Dermis microvascular lymphatic vessel endothelial cell (primary cell): ENCODE results near the gene SFMBT1. TPM values are rescaled to one million over a fixed set of nuclear protein-coding genes. Genes with fewer than 3 reads are reported as not detected.

Experiments used
- DNase-seq, 2 donors: peaks; one replicate each; pipeline versions ENCODE4 v3.0.0 to v3.0.0-alpha.2; 2010; ENCODE audit warnings: low read depth in 2 of 2
- total RNA-seq: library from RNA; depleted of rRNA; stranded (reverse); fragments of >200 nt; gene quantifications from 2 replicates; pipeline ENCODE4 v1.2.1, GENCODE V29; 2014

Gene SFMBT1
- total RNA-seq, 1 donor from 2014 or later = 3.9 TPM

GRCh38 chr3:52889901-52890300 lies 156.0 kb downstream of the SFMBT1 start:
- no peak for DNase-seq

- DNase-seq = no peak
Observed at GRCh38 chr3:52887166-52887565, 158.7 kb downstream of the SFMBT1 start.

- no peak for DNase-seq
Observed at GRCh38 chr3:52886049-52886730, 159.7 kb downstream of the SFMBT1 start.

- DNase-seq = no peak
Observed at GRCh38 chr3:52882377-52882776, 163.5 kb downstream of the SFMBT1 start.

- no peak for DNase-seq
Observed at GRCh38 chr3:52881871-52882270, 164.0 kb downstream of the SFMBT1 start.

GRCh38 chr3:52880474-52880873 lies 165.4 kb downstream of the SFMBT1 start:
- DNase-seq = no peak

- DNase-seq = no peak
Observed at GRCh38 chr3:52880047-52880446, 165.8 kb downstream of the SFMBT1 start.

GRCh38 chr3:52879581-52879980 lies 166.3 kb downstream of the SFMBT1 start:
- no peak for DNase-seq

- no peak for DNase-seq
Observed at GRCh38 chr3:52879090-52879489, 166.8 kb downstream of the SFMBT1 start.

GRCh38 chr3:52877085-52877484 lies 168.8 kb downstream of the SFMBT1 start:
- no peak for DNase-seq

GRCh38 chr3:52874864-52875587 lies 170.8 kb downstream of the SFMBT1 start:
- no peak for DNase-seq

GRCh38 chr3:52874160-52874701 lies 171.6 kb downstream of the SFMBT1 start:
- DNase-seq = no peak

- peak; percentile 32 to 50 for DNase-seq
Observed at GRCh38 chr3:52873433-52874159, 172.3 kb downstream of the SFMBT1 start.

GRCh38 chr3:52872245-52872644 lies 173.6 kb downstream of the SFMBT1 start:
- no peak for DNase-seq

GRCh38 chr3:52871761-52872160 lies 174.1 kb downstream of the SFMBT1 start:
- DNase-seq = no peak

GRCh38 chr3:52870471-52870870 lies 175.4 kb downstream of the SFMBT1 start:
- no peak for DNase-seq

GRCh38 chr3:52866427-52866826 lies 179.4 kb downstream of the SFMBT1 start:
- DNase-seq = no peak

- DNase-seq = no peak
Observed at GRCh38 chr3:52865994-52866393, 179.9 kb downstream of the SFMBT1 start.

GRCh38 chr3:52860424-52860768 lies 185.5 kb downstream of the SFMBT1 start:
- no peak for DNase-seq

GRCh38 chr3:52859686-52860423 lies 186.0 kb downstream of the SFMBT1 start:
- no peak for DNase-seq

- DNase-seq = no peak
Observed at GRCh38 chr3:52857864-52858263, 188.0 kb downstream of the SFMBT1 start.

GRCh38 chr3:52857133-52857532 lies 188.7 kb downstream of the SFMBT1 start:
- DNase-seq = no peak
